Natural killer cell (primary cell): ENCODE data around the gene PARD3B. TPM values are rescaled to one million over a fixed set of nuclear protein-coding genes. Genes with fewer than 3 reads are reported as not detected.

Experiments
- ATAC-seq, 3 donors: fragments of 150-1000 bp in 2 of 3; fragments of 200-7000 bp in 1 of 3; cut with Tn5 transposase; 1 replicate in 1 of 3; 2 replicates in 2 of 3; pipeline ENCODE4 v1.10.0; 2021; ENCODE audit warnings: mild to moderate bottlenecking in 2 of 3, moderate library complexity in 2 of 3
- DNase-seq, 2 donors: peaks; one replicate each; pipeline versions ENCODE4 v3.0.0 to v3.0.0-alpha.2; 2013 to 2021; ENCODE audit warnings: mixed read lengths in 1 of 2
- H3K27ac ChIP-seq: one replicate; pipeline ENCODE4 v1.5.1; 2013; ENCODE audit warnings: mild to moderate bottlenecking, low read length
- H3K27me3 ChIP-seq: one replicate; pipeline ENCODE4 v1.6.1; 2013; ENCODE audit warnings: low read length; ENCODE audit not compliant: control insufficient read depth, insufficient read depth
- H3K36me3 ChIP-seq: one replicate; pipeline ENCODE4 v1.6.1; 2013; ENCODE audit warnings: low read length; ENCODE audit not compliant: control insufficient read depth, insufficient read depth
- H3K4me1 ChIP-seq: one replicate; pipeline ENCODE4 v1.6.1; 2013; ENCODE audit warnings: low read length; ENCODE audit not compliant: control insufficient read depth, insufficient read depth
- H3K4me3 ChIP-seq: one replicate; pipeline ENCODE4 v1.5.1; 2013; ENCODE audit warnings: low read length
- H3K9me3 ChIP-seq: one replicate; pipeline ENCODE4 v1.6.1; 2013; ENCODE audit warnings: low read length; ENCODE audit not compliant: control insufficient read depth, insufficient read depth
- H3K27ac Mint-ChIP-seq, 2 donors: one replicate each; pipeline ENCODE4 v1.8.0; 2022; ENCODE audit warnings: mild to moderate bottlenecking in 2 of 2, mixed read lengths in 2 of 2, moderate library complexity in 1 of 2
- H3K27me3 Mint-ChIP-seq, 2 donors: one replicate each; pipeline ENCODE4 v1.8.0; 2022; ENCODE audit warnings: low read depth in 2 of 2, mixed read lengths in 2 of 2
- H3K36me3 Mint-ChIP-seq: one replicate; pipeline ENCODE4 v1.8.0; 2022; ENCODE audit warnings: mixed read lengths
- H3K4me1 Mint-ChIP-seq, 2 donors: one replicate each; pipeline ENCODE4 v1.8.0; 2022; ENCODE audit warnings: mixed read lengths in 2 of 2
- H3K4me3 Mint-ChIP-seq: one replicate; pipeline ENCODE4 v1.8.0; 2022; ENCODE audit warnings: mild to moderate bottlenecking, moderate library complexity, mixed read lengths
- H3K9me3 Mint-ChIP-seq, 2 donors: one replicate each; pipeline ENCODE4 v1.8.0; 2022; ENCODE audit warnings: mixed read lengths in 2 of 2
- CTCF ChIP-seq: fragments of 200-600 bp; IDR thresholded peaks from one replicate; pipeline ENCODE4 v1.8.0; 2022; ENCODE audit warnings: antibody characterized with exemption
- WGBS: methylation state at CpG from one replicate; pipeline ENCODE4 v1.1.7; 2013; ENCODE audit warnings: missing lambda C conversion rate; ENCODE audit not compliant: insufficient coverage; 5-methylcytosine and 5-hydroxymethylcytosine counted together
- intact Hi-C: fragments of 100-400 bp; cut with micrococcal nuclease; formaldehyde crosslinking; loops from one replicate; pipeline ENCODE4 v1.14.2; 2022
- total RNA-seq, 4 donors: library from RNA; stranded (reverse); fragments of 120-200 nt in 1 of 4; gene quantifications; one replicate each; pipeline versions ENCODE4 v1.2.3 to v1.2.4, GENCODE V29; 2013 to 2022

Gene PARD3B
- total RNA-seq, 3 donors from 2014 or later (not counting 1 experiment from before 2014, with no cell fraction given), result 0.13 to 0.45 TPM; not detected in 1

- WGBS, result 93% methylated on average over 3 of the region's 5 CpGs
- ATAC-seq, result no peak
- no peaks in the 10 kb centered on the region for H3K9me3 ChIP-seq
- Mint-ChIP-seq H3K27me3 (no peaks in the 10 kb centered on the region), H3K27ac (no peak overlapping the region), H3K4me3 (no peak overlapping the region), H3K9me3 (peaks cover 0 to 7% of the 10 kb centered on the region in 2 donors), H3K36me3 (no peaks in the 10 kb centered on the region), H3K4me1 (no peaks in the 10 kb centered on the region)
- no peaks in the 10 kb centered on the region for H3K36me3 ChIP-seq
- intact Hi-C loops, result no loop called here
- no peak for TF ChIP-seq CTCF
- H3K27me3 ChIP-seq, result no peaks in the 10 kb centered on the region
- no peak overlapping the region for H3K27ac ChIP-seq
- no peak overlapping the region for H3K4me3 ChIP-seq
- DNase-seq, result no peak
- H3K4me1 ChIP-seq, result no peaks in the 10 kb centered on the region
Observed at GRCh38 chr2:204611017-204611631, 65.8 kb downstream of the PARD3B start.

GRCh38 chr2:204611764-204612163 is 66.5 kb downstream of the PARD3B start:
- Histone ChIP-seq H3K27ac (no peak overlapping the region), H3K4me1 (no peaks in the 10 kb centered on the region), H3K4me3 (no peak overlapping the region), H3K9me3 (no peaks in the 10 kb centered on the region), H3K27me3 (no peaks in the 10 kb centered on the region), H3K36me3 (no peaks in the 10 kb centered on the region)
- no peak for DNase-seq
- H3K27ac Mint-ChIP-seq, result no peak overlapping the region
- TF ChIP-seq CTCF, result no peak
- H3K36me3 Mint-ChIP-seq, result no peaks in the 10 kb centered on the region
- no peak overlapping the region for H3K4me3 Mint-ChIP-seq
- no peaks in the 10 kb centered on the region for H3K4me1 Mint-ChIP-seq
- 100% methylated on average over 1 of the region's 2 CpGs for WGBS
- intact Hi-C loops, result no loop called here
- H3K9me3 Mint-ChIP-seq, result peaks cover 0 to 7% of the 10 kb centered on the region in 2 donors
- H3K27me3 Mint-ChIP-seq, result no peaks in the 10 kb centered on the region
- ATAC-seq, result no peak

- 64% methylated on average over 1 of the region's 1 CpG for WGBS
- H3K36me3 Mint-ChIP-seq, result no peaks in the 10 kb centered on the region
- no peaks in the 10 kb centered on the region for H3K9me3 ChIP-seq
- no peak for TF ChIP-seq CTCF
- ATAC-seq, result no peak
- no peaks in the 10 kb centered on the region for H3K27me3 ChIP-seq
- H3K27me3 Mint-ChIP-seq, result no peaks in the 10 kb centered on the region
- H3K27ac Mint-ChIP-seq, result no peak overlapping the region
- H3K4me3 ChIP-seq, result no peak overlapping the region
- peaks cover 0 to 7% of the 10 kb centered on the region in 2 donors for H3K9me3 Mint-ChIP-seq
- intact Hi-C loops, result no loop called here
- H3K4me3 Mint-ChIP-seq, result no peak overlapping the region
- no peaks in the 10 kb centered on the region for H3K4me1 Mint-ChIP-seq
- H3K4me1 ChIP-seq, result no peaks in the 10 kb centered on the region
- H3K27ac ChIP-seq, result no peak overlapping the region
- H3K36me3 ChIP-seq, result no peaks in the 10 kb centered on the region
- no peak for DNase-seq
Observed at GRCh38 chr2:204613635-204614034, 68.4 kb downstream of the PARD3B start.

- no peak for TF ChIP-seq CTCF
- ATAC-seq (no peak), DNase-seq (no peak)
- Histone ChIP-seq H3K27ac (no peak overlapping the region), H3K4me1 (no peaks in the 10 kb centered on the region), H3K27me3 (no peaks in the 10 kb centered on the region), H3K36me3 (no peaks in the 10 kb centered on the region), H3K4me3 (no peak overlapping the region), H3K9me3 (no peaks in the 10 kb centered on the region)
- Mint-ChIP-seq H3K4me1 (no peaks in the 10 kb centered on the region), H3K27ac (no peak overlapping the region), H3K27me3 (no peaks in the 10 kb centered on the region), H3K4me3 (no peak overlapping the region), H3K36me3 (no peaks in the 10 kb centered on the region), H3K9me3 (peaks cover 0 to 7% of the 10 kb centered on the region in 2 donors)
- intact Hi-C loops, result no loop called here
- 88% methylated on average over 4 of the region's 4 CpGs for WGBS
Observed at GRCh38 chr2:204615456-204615855, 70.2 kb downstream of the PARD3B start.
